Stimulated activated CD8-positive, alpha-beta memory T cell treated with anti-CD3 and anti-CD28 coated beads, Interleukin-4, amount 100 ng/mL, for 48 hours (primary cell): ENCODE measurements around the gene TAGLN2.
"Not testable (repeated sequence)": the region's sequence is repeated elsewhere in the genome, so short reads cannot be mapped to it uniquely, and the experiment has no call there.

Source experiments
- DNase-seq: peaks from one replicate; pipeline ENCODE4 v3.0.0-alpha.2; 2020

The TAGLN2 gene

GRCh38 chr1:159920202-159920601 lies 5.1 kb downstream of the TAGLN2 start:
- DNase-seq: no peak

- no peak for DNase-seq
Observed at GRCh38 chr1:159919236-159919865, 6.0 kb downstream of the TAGLN2 start.

- DNase-seq: no peak
Observed at GRCh38 chr1:159918352-159919200, 6.7 kb downstream of the TAGLN2 start.

GRCh38 chr1:159917533-159918351 lies 7.6 kb downstream of the TAGLN2 start:
- no peak for DNase-seq

GRCh38 chr1:159916242-159917051 lies 8.9 kb downstream of the TAGLN2 start:
- no peak for DNase-seq

- DNase-seq: no peak
Observed at GRCh38 chr1:159915571-159916241, 9.6 kb downstream of the TAGLN2 start.

- no peak for DNase-seq
Observed at GRCh38 chr1:159914252-159915018, 10.9 kb downstream of the TAGLN2 start.

GRCh38 chr1:159913451-159914192 lies 11.7 kb downstream of the TAGLN2 start:
- no peak for DNase-seq

- DNase-seq: no peak
Observed at GRCh38 chr1:159911326-159912070, 13.8 kb downstream of the TAGLN2 start.

GRCh38 chr1:159908031-159908940 lies 17.0 kb downstream of the TAGLN2 start:
- no peak for DNase-seq

GRCh38 chr1:159906960-159907359 lies 18.3 kb downstream of the TAGLN2 start:
- DNase-seq: no peak

GRCh38 chr1:159904036-159904435 lies 21.3 kb downstream of the TAGLN2 start:
- not testable (repeated sequence) for DNase-seq

GRCh38 chr1:159902541-159902940 lies 22.8 kb downstream of the TAGLN2 start:
- DNase-seq: no peak

GRCh38 chr1:159900755-159901360 lies 24.4 kb downstream of the TAGLN2 start:
- DNase-seq: no peak

- no peak for DNase-seq
Observed at GRCh38 chr1:159900086-159900680, 25.1 kb downstream of the TAGLN2 start, which contains the start of gene CFAP45. TSS of gene CFAP45 (minus strand) at chr1:159900165. CDS start at chr1:159900098, 67 bp downstream.

GRCh38 chr1:159899634-159900033 lies 25.7 kb downstream of the TAGLN2 start:
- not testable (repeated sequence) for DNase-seq

- no peak for DNase-seq
Observed at GRCh38 chr1:159898527-159898926, 26.8 kb downstream of the TAGLN2 start.

- DNase-seq: no peak
Observed at GRCh38 chr1:159897962-159898361, 27.3 kb downstream of the TAGLN2 start.
